ENCODE results near the gene PRUNE1. TPM values are rescaled to one million over a fixed set of nuclear protein-coding genes. Genes with fewer than 3 reads are reported as not detected.

PRUNE1 gene
- polyA plus RNA-seq, 1 donor from 2014 or later = 32.2 TPM

- H3K9me3 ChIP-seq (ENCODE audit: low read length) = no peaks in the 10 kb centered on the region
Observed at GRCh38 chr1:151039521-151039920, 31.3 kb downstream of the PRUNE1 start.

GRCh38 chr1:151043163-151043562, 34.9 kb downstream of the PRUNE1 start:
- Histone ChIP-seq H3K4me3 (ENCODE audit: low read length) (no peak overlapping the region), H2AFZ (ENCODE audit: low read depth, low read length) (no peak overlapping the region), H4K20me1 (ENCODE audit: insufficient read depth) (no peaks in the 10 kb centered on the region), H3F3A (ENCODE audit: insufficient read depth, low read length, poor library complexity, severe bottlenecking) (no peaks in the 10 kb centered on the region), H3K9me2 (ENCODE audit: insufficient read depth, low read length) (no peaks in the 10 kb centered on the region), H3K9ac (ENCODE audit: low read length) (no peak overlapping the region), H3K4me2 (ENCODE audit: low read length) (no peak overlapping the region), H3K27ac (ENCODE audit: low read length) (no peak overlapping the region), H3K79me2 (replicated peaks; ENCODE audit: insufficient read depth, low read length) (no peaks in the 10 kb centered on the region), H3K9me3 (ENCODE audit: low read length) (no peaks in the 10 kb centered on the region), H3K36me3 (ENCODE audit: insufficient read depth, low read length) (no peaks in the 10 kb centered on the region), H3K27me3 (ENCODE audit: insufficient read depth, low read depth, low read length) (no peaks in the 10 kb centered on the region)
- TF ChIP-seq TAF1 (IDR thresholded peaks at IDR 0.05; ENCODE audit: low read depth) (no peak), MXI1 (conservative IDR thresholded peaks at IDR 0.05; ENCODE audit: poor library complexity, severe bottlenecking) (no peak), SMC3 (conservative IDR thresholded peaks at IDR 0.05; ENCODE audit: poor library complexity) (no peak), POLR2AphosphoS5 (IDR thresholded peaks at IDR 0.05) (no peak)

More at GRCh38 chr1:151039521-151039920, 31.3 kb downstream of the PRUNE1 start:
- H3K9ac ChIP-seq (ENCODE audit: low read length) = no peak overlapping the region
- no peaks in the 10 kb centered on the region for H3K9me2 ChIP-seq (ENCODE audit: insufficient read depth, low read length)
- H3K27ac ChIP-seq (ENCODE audit: low read length) = no peak overlapping the region
- H3K36me3 ChIP-seq (ENCODE audit: insufficient read depth, low read length) = no peaks in the 10 kb centered on the region
- H4K20me1 ChIP-seq (ENCODE audit: insufficient read depth) = no peaks in the 10 kb centered on the region
- H3K4me3 ChIP-seq (ENCODE audit: low read length) = no peak overlapping the region
- no peak overlapping the region for H2AFZ ChIP-seq (ENCODE audit: low read depth, low read length)
- no peaks in the 10 kb centered on the region for H3F3A ChIP-seq (ENCODE audit: insufficient read depth, low read length, poor library complexity, severe bottlenecking)
- H3K4me2 ChIP-seq (ENCODE audit: low read length) = no peak overlapping the region
- H3K27me3 ChIP-seq (ENCODE audit: insufficient read depth, low read depth, low read length) = no peaks in the 10 kb centered on the region
- TF ChIP-seq SMC3 (conservative IDR thresholded peaks at IDR 0.05; ENCODE audit: poor library complexity) = no peak
- no peak for TF ChIP-seq POLR2AphosphoS5 (IDR thresholded peaks at IDR 0.05)
- no peak for TF ChIP-seq TAF1 (IDR thresholded peaks at IDR 0.05; ENCODE audit: low read depth)
- no peak for TF ChIP-seq MXI1 (conservative IDR thresholded peaks at IDR 0.05; ENCODE audit: poor library complexity, severe bottlenecking)
- TF ChIP-seq EP300 (conservative IDR thresholded peaks at IDR 0.05; ENCODE audit: poor library complexity, severe bottlenecking) = no peak
- no peak for TF ChIP-seq EZH2 (IDR thresholded peaks at IDR 0.05; ENCODE audit: borderline replicate concordance, insufficient read depth, low read length, poor library complexity, severe bottlenecking)
- H3K79me2 ChIP-seq (replicated peaks; ENCODE audit: insufficient read depth, low read length) = no peaks in the 10 kb centered on the region

- TF ChIP-seq POLR2AphosphoS5 (IDR thresholded peaks at IDR 0.05) = peak; percentile 77
- peak; percentile 76 for TF ChIP-seq TAF1 (IDR thresholded peaks at IDR 0.05; ENCODE audit: low read depth)
- TF ChIP-seq SMC3 (conservative IDR thresholded peaks at IDR 0.05; ENCODE audit: poor library complexity) = no peak
- Histone ChIP-seq H3K36me3 (ENCODE audit: insufficient read depth, low read length) (no peaks in the 10 kb centered on the region), H3K9ac (ENCODE audit: low read length) (peak within 1 kb of the TSS; percentile 87), H3K4me2 (ENCODE audit: low read length) (peak within 1 kb of the TSS; percentile 76), H4K20me1 (ENCODE audit: insufficient read depth) (no peaks in the 10 kb centered on the region), H3K27ac (ENCODE audit: low read length) (peak within 1 kb of the TSS; percentile 71), H3F3A (ENCODE audit: insufficient read depth, low read length, poor library complexity, severe bottlenecking) (no peaks in the 10 kb centered on the region), H3K27me3 (ENCODE audit: insufficient read depth, low read depth, low read length) (no peaks in the 10 kb centered on the region), H3K4me3 (ENCODE audit: low read length) (peak within 1 kb of the TSS; percentile 90), H3K9me2 (ENCODE audit: insufficient read depth, low read length) (no peaks in the 10 kb centered on the region), H2AFZ (ENCODE audit: low read depth, low read length) (peak within 1 kb of the TSS; percentile 81), H3K79me2 (replicated peaks; ENCODE audit: insufficient read depth, low read length) (no peaks in the 10 kb centered on the region), H3K9me3 (ENCODE audit: low read length) (no peaks in the 10 kb centered on the region)
Observed at GRCh38 chr1:151047591-151047924, 39.3 kb downstream of the PRUNE1 start, which contains the start of gene C1orf56. C1orf56 (plus strand) TSS chr1:151047751; CDS start chr1:151047848, 97 bp downstream.

GRCh38 chr1:151047925-151048644, 39.8 kb downstream of the PRUNE1 start:
- Histone ChIP-seq H3K4me3 (ENCODE audit: low read length) (peak overlapping the region; percentile 90), H3K27me3 (ENCODE audit: insufficient read depth, low read depth, low read length) (no peaks in the 10 kb centered on the region), H3K9ac (ENCODE audit: low read length) (peak overlapping the region; percentile 87), H3K4me2 (ENCODE audit: low read length) (peak overlapping the region; percentile 76), H2AFZ (ENCODE audit: low read depth, low read length) (peak overlapping the region; percentile 81), H3K9me3 (ENCODE audit: low read length) (no peaks in the 10 kb centered on the region), H3K9me2 (ENCODE audit: insufficient read depth, low read length) (no peaks in the 10 kb centered on the region), H3K27ac (ENCODE audit: low read length) (peak overlapping the region; percentile 71), H3K79me2 (replicated peaks; ENCODE audit: insufficient read depth, low read length) (no peaks in the 10 kb centered on the region), H4K20me1 (ENCODE audit: insufficient read depth) (no peaks in the 10 kb centered on the region), H3K36me3 (ENCODE audit: insufficient read depth, low read length) (no peaks in the 10 kb centered on the region), H3F3A (ENCODE audit: insufficient read depth, low read length, poor library complexity, severe bottlenecking) (no peaks in the 10 kb centered on the region)
- TF ChIP-seq CTCF (IDR thresholded peaks at IDR 0.05; ENCODE audit: poor library complexity, severe bottlenecking) = peak; percentile 66
- TF ChIP-seq RAD21 (conservative IDR thresholded peaks at IDR 0.05) = peak; percentile 8
- TF ChIP-seq EZH2 (IDR thresholded peaks at IDR 0.05; ENCODE audit: borderline replicate concordance, insufficient read depth, low read length, poor library complexity, severe bottlenecking) = no peak
- peak; percentile 12 for TF ChIP-seq SMC3 (conservative IDR thresholded peaks at IDR 0.05; ENCODE audit: poor library complexity)
- no peak for TF ChIP-seq EP300 (conservative IDR thresholded peaks at IDR 0.05; ENCODE audit: poor library complexity, severe bottlenecking)
- no peak for TF ChIP-seq POLR2AphosphoS5 (IDR thresholded peaks at IDR 0.05)
- peak; percentile 52 for TF ChIP-seq TAF1 (IDR thresholded peaks at IDR 0.05; ENCODE audit: low read depth)
- peak; percentile 62 for TF ChIP-seq MXI1 (conservative IDR thresholded peaks at IDR 0.05; ENCODE audit: poor library complexity, severe bottlenecking)
- no peak for TF ChIP-seq REST (IDR thresholded peaks at IDR 0.05; ENCODE audit: borderline replicate concordance)

Data from neural cell (in vitro differentiated cells).